Astrocyte (in vitro differentiated cells and primary cell): ENCODE data around the gene LIN7A. TPM values are rescaled to one million over a fixed set of nuclear protein-coding genes. Genes with fewer than 3 reads are reported as not detected.

ENCODE experiments used
- DNase-seq: peaks from one replicate; pipeline ENCODE4 v3.0.0-alpha.2; 2010; ENCODE audit warnings: low read depth
- FAIRE-seq: peaks from 2 replicates; lab custom pipeline; 2011; peaks lifted over from hg19 to GRCh38; lab: Jason Lieb, UNC
- H2AFZ ChIP-seq: 2 replicates; pipeline ENCODE4 v1.6.0; 2012; ENCODE audit warnings: low read depth, low read length, inconsistent platforms
- H3K27ac ChIP-seq: 2 replicates; pipeline ENCODE4 v1.5.1; 2011; ENCODE audit warnings: low read depth, low read length, inconsistent platforms
- H3K27me3 ChIP-seq: 2 replicates; pipeline ENCODE4 v1.6.0; 2011; ENCODE audit warnings: low read length, inconsistent platforms; ENCODE audit not compliant: insufficient read depth
- H3K36me3 ChIP-seq: 2 replicates; pipeline ENCODE4 v1.5.1; 2011; ENCODE audit warnings: low read length, inconsistent platforms; ENCODE audit not compliant: insufficient read depth
- H3K4me1 ChIP-seq: 2 replicates; pipeline ENCODE4 v1.5.1; 2011; ENCODE audit warnings: low read length, inconsistent platforms; ENCODE audit not compliant: insufficient read depth
- H3K4me2 ChIP-seq: 2 replicates; pipeline ENCODE4 v1.6.0; 2012; ENCODE audit warnings: low read length, inconsistent platforms
- H3K4me3 ChIP-seq: 2 replicates; pipeline ENCODE4 v1.5.1; 2011; ENCODE audit warnings: low read depth, mild to moderate bottlenecking, low read length, inconsistent platforms; ENCODE audit not compliant: insufficient read depth
- H3K79me2 ChIP-seq: 2 replicates; pipeline ENCODE4 v1.6.0; 2012; ENCODE audit warnings: mild to moderate bottlenecking, low read length, inconsistent platforms; ENCODE audit not compliant: insufficient read depth
- H3K9ac ChIP-seq: 2 replicates; pipeline ENCODE4 v1.6.0; 2012; ENCODE audit warnings: mild to moderate bottlenecking, low read length, inconsistent platforms
- H3K9me3 ChIP-seq: 2 replicates; pipeline ENCODE4 v1.5.1; 2012; ENCODE audit warnings: low read depth, mild to moderate bottlenecking, low read length, inconsistent platforms; ENCODE audit not compliant: insufficient read depth
- H4K20me1 ChIP-seq: 2 replicates; pipeline ENCODE4 v1.6.0; 2012; ENCODE audit warnings: low read length, inconsistent platforms; ENCODE audit not compliant: insufficient read depth
- H3K27ac Mint-ChIP-seq: one replicate; pipeline ENCODE4 v1.8.0; 2021; ENCODE audit warnings: mild to moderate bottlenecking, mixed read lengths; ENCODE audit not compliant: unreplicated experiment
- H3K27me3 Mint-ChIP-seq: one replicate; pipeline ENCODE4 v1.8.0; 2021; ENCODE audit warnings: low read depth, mixed read lengths; ENCODE audit not compliant: unreplicated experiment
- H3K36me3 Mint-ChIP-seq: one replicate; pipeline ENCODE4 v1.8.0; 2021; ENCODE audit warnings: low read depth, mixed read lengths; ENCODE audit not compliant: unreplicated experiment
- H3K4me1 Mint-ChIP-seq: one replicate; pipeline ENCODE4 v1.8.0; 2021; ENCODE audit warnings: low read depth, mixed read lengths; ENCODE audit not compliant: unreplicated experiment
- H3K4me3 Mint-ChIP-seq: one replicate; pipeline ENCODE4 v1.8.0; 2021; ENCODE audit warnings: mild to moderate bottlenecking, moderate library complexity, mixed read lengths; ENCODE audit not compliant: unreplicated experiment
- H3K9me3 Mint-ChIP-seq: one replicate; pipeline ENCODE4 v1.8.0; 2021; ENCODE audit warnings: mild to moderate bottlenecking, mixed read lengths; ENCODE audit not compliant: unreplicated experiment
- EZH2 ChIP-seq: IDR thresholded peaks from 2 replicates; pipeline ENCODE4 v1.6.1; 2012; ENCODE audit warnings: mild to moderate bottlenecking, low read length, inconsistent platforms; ENCODE audit not compliant: insufficient read depth
- total RNA-seq: library from RNA; stranded (reverse); gene quantifications from 2 replicates; pipeline ENCODE4 v1.2.1, GENCODE V29; 2021
- TF ChIP-seq, protein P1 (sequence below): IDR thresholded peaks from 2 replicates; pipeline ENCODE4 v1.5.1; 2011; ENCODE audit warnings: low read depth, mild to moderate bottlenecking, inconsistent platforms, low read length, moderate library complexity; ENCODE audit not compliant: insufficient read depth

The LIN7A gene
- total RNA-seq, 1 donor from 2014 or later: 1.6 TPM

DNA sequence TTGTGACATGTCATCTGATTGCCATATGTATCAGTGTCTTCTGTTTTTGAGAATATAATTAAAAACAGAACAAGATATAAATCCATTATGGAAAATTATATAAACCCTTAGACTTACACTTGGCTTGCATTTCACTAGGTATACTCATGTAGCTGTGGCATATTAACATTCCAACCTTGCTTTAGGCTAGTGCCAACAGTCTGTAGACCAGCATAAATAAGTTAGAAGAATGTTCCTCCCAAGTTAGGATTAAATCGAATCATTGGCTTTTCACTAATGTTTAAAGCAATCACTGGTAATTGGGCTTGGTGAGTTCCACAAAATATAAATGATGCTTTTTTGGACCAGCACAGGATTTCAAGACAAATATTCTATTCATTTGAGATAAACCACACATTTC is 103.0 kb downstream of the LIN7A start:
- Histone ChIP-seq H3K9ac (no peak overlapping the region), H3K27me3 (no peaks in the 10 kb centered on the region), H3K27ac (no peak overlapping the region), H4K20me1 (no peaks in the 10 kb centered on the region), H3K4me1 (no peaks in the 10 kb centered on the region), H2AFZ (no peak overlapping the region), H3K9me3 (no peaks in the 10 kb centered on the region), H3K4me2 (no peak overlapping the region), H3K4me3 (no peak overlapping the region), H3K79me2 (no peaks in the 10 kb centered on the region), H3K36me3 (no peaks in the 10 kb centered on the region)
- Mint-ChIP-seq H3K27me3 (no peaks in the 10 kb centered on the region), H3K4me1 (peaks cover 9% of the 10 kb centered on the region), H3K9me3 (peaks cover 2% of the 10 kb centered on the region), H3K27ac (no peak overlapping the region), H3K36me3 (no peaks in the 10 kb centered on the region), H3K4me3 (no peak overlapping the region)
- FAIRE-seq: no peak
- DNase-seq: no peak
- TF ChIP-seq, protein P1, sequence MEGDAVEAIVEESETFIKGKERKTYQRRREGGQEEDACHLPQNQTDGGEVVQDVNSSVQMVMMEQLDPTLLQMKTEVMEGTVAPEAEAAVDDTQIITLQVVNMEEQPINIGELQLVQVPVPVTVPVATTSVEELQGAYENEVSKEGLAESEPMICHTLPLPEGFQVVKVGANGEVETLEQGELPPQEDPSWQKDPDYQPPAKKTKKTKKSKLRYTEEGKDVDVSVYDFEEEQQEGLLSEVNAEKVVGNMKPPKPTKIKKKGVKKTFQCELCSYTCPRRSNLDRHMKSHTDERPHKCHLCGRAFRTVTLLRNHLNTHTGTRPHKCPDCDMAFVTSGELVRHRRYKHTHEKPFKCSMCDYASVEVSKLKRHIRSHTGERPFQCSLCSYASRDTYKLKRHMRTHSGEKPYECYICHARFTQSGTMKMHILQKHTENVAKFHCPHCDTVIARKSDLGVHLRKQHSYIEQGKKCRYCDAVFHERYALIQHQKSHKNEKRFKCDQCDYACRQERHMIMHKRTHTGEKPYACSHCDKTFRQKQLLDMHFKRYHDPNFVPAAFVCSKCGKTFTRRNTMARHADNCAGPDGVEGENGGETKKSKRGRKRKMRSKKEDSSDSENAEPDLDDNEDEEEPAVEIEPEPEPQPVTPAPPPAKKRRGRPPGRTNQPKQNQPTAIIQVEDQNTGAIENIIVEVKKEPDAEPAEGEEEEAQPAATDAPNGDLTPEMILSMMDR: no peak
- no peak for TF ChIP-seq EZH2

DNA sequence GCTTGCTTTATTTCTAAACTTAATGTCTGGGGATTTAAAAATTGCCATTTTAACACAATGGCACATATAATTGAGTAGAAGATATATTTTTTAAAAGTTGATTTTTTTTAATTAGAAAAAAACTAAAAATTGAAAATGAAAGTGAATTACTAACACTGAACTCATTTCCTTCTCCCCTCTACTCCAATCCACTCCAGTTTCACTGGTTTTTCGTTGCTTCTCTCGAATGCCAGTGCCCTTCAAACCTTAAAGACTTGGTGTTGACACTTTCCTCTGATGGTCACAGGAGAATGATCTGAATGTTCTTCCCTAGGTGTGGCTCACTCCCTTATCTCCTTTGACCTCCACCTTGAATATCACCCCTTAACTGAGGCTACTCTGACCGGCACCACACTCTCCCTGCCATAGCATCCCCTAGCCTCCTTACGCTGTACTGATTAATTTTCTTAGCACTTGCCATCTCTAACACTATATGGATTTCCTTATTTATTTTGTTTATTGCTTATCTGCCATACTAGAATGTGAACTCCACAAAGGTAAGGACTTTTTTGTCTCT is 107.1 kb downstream of the LIN7A start:
- FAIRE-seq: no peak
- Histone ChIP-seq H3K36me3 (no peaks in the 10 kb centered on the region), H3K27ac (no peak overlapping the region), H3K9ac (no peak overlapping the region), H4K20me1 (no peaks in the 10 kb centered on the region), H3K27me3 (no peaks in the 10 kb centered on the region), H2AFZ (no peak overlapping the region), H3K79me2 (no peaks in the 10 kb centered on the region), H3K9me3 (no peaks in the 10 kb centered on the region), H3K4me3 (no peak overlapping the region), H3K4me2 (no peak overlapping the region), H3K4me1 (no peaks in the 10 kb centered on the region)
- peaks cover 2% of the 10 kb centered on the region for H3K9me3 Mint-ChIP-seq
- no peaks in the 10 kb centered on the region for H3K36me3 Mint-ChIP-seq
- no peak overlapping the region for H3K4me3 Mint-ChIP-seq
- no peaks in the 10 kb centered on the region for H3K27me3 Mint-ChIP-seq
- H3K27ac Mint-ChIP-seq: no peak overlapping the region
- H3K4me1 Mint-ChIP-seq: peaks cover 6% of the 10 kb centered on the region
- no peak for TF ChIP-seq EZH2
- TF ChIP-seq, protein P1: no peak
- DNase-seq: no peak

DNA sequence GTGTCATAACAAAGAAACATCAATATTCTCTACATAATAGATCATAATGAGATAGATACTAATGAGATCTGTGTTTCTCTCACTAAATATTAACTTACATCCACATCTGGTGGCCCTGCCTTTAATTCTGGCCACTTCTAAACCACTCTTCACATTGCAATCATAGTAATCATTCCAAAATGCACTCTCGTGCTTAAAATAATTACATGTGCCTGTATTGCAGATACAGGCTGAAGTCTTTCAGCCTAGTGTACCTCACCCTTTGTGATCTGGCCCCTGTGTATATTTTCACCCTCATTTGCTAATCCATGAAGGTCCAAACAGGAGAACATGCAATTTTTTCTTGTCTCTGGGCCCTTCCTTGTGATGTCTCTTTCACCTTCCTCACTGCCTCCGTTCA is 108.0 kb downstream of the LIN7A start:
- H3K36me3 Mint-ChIP-seq: no peaks in the 10 kb centered on the region
- H2AFZ ChIP-seq: no peak overlapping the region

More for the DNA sequence above, 108.0 kb downstream of the LIN7A start:
- no peaks in the 10 kb centered on the region for H3K79me2 ChIP-seq
- no peak overlapping the region for H3K4me2 ChIP-seq
- no peak overlapping the region for H3K27ac ChIP-seq
- no peaks in the 10 kb centered on the region for H3K27me3 ChIP-seq
- peaks cover 2% of the 10 kb centered on the region for H3K9me3 Mint-ChIP-seq
- DNase-seq (peak; percentile 36), FAIRE-seq (no peak)
- no peak for TF ChIP-seq EZH2
- TF ChIP-seq, protein P1: no peak
- H3K4me3 ChIP-seq: no peak overlapping the region
- no peaks in the 10 kb centered on the region for H3K4me1 ChIP-seq
- no peaks in the 10 kb centered on the region for H3K27me3 Mint-ChIP-seq
- no peaks in the 10 kb centered on the region for H3K9me3 ChIP-seq
- H3K9ac ChIP-seq: no peak overlapping the region
- no peak overlapping the region for H3K4me3 Mint-ChIP-seq
- no peaks in the 10 kb centered on the region for H4K20me1 ChIP-seq
- no peak overlapping the region for H3K27ac Mint-ChIP-seq
- H3K36me3 ChIP-seq: no peaks in the 10 kb centered on the region
- H3K4me1 Mint-ChIP-seq: peaks cover 6% of the 10 kb centered on the region
